Activated naive CD4-positive, alpha-beta T cell treated with anti-CD3 and anti-CD28 coated beads, Interleukin-2, amount 50 U/mL, for 16 hours (primary cell): Measurements from ENCODE around the gene PLEKHA3.
"Not testable (repeated sequence)": the region's sequence is repeated elsewhere in the genome, so short reads cannot be mapped to it uniquely, and the experiment has no call there.

Experiments used
- DNase-seq: peaks from one replicate; pipeline ENCODE4 v3.0.0-alpha.2; 2020

PLEKHA3 gene

GRCh38 chr2:178479275-178479616 is 1.0 kb upstream of the PLEKHA3 start:
- no peak for DNase-seq

GRCh38 chr2:178479758-178480226 is 465 bp upstream of the PLEKHA3 start:
- no peak for DNase-seq

- DNase-seq = no peak
Observed at GRCh38 chr2:178482437-178482836, 2.2 kb downstream of the PLEKHA3 start.

GRCh38 chr2:178484245-178485041 is 4.2 kb downstream of the PLEKHA3 start:
- no peak for DNase-seq

GRCh38 chr2:178485356-178485755 is 5.1 kb downstream of the PLEKHA3 start:
- DNase-seq = no peak

- no peak for DNase-seq
Observed at GRCh38 chr2:178491612-178492011, 11.4 kb downstream of the PLEKHA3 start.

- DNase-seq = no peak
Observed at GRCh38 chr2:178496049-178496448, 15.8 kb downstream of the PLEKHA3 start.

GRCh38 chr2:178498137-178498536 is 17.9 kb downstream of the PLEKHA3 start:
- DNase-seq = no peak

GRCh38 chr2:178499640-178500039 is 19.4 kb downstream of the PLEKHA3 start:
- DNase-seq = no peak

- DNase-seq = no peak
Observed at GRCh38 chr2:178502751-178503150, 22.5 kb downstream of the PLEKHA3 start.

- no peak for DNase-seq
Observed at GRCh38 chr2:178506101-178506500, 25.8 kb downstream of the PLEKHA3 start.

GRCh38 chr2:178506524-178506923 is 26.3 kb downstream of the PLEKHA3 start:
- DNase-seq = no peak

- no peak for DNase-seq
Observed at GRCh38 chr2:178506949-178507348, 26.7 kb downstream of the PLEKHA3 start.

- DNase-seq = no peak
Observed at GRCh38 chr2:178508646-178509045, 28.4 kb downstream of the PLEKHA3 start.

GRCh38 chr2:178510384-178510783 is 30.1 kb downstream of the PLEKHA3 start:
- no peak for DNase-seq

GRCh38 chr2:178512484-178512883 is 32.2 kb downstream of the PLEKHA3 start:
- DNase-seq = no peak

GRCh38 chr2:178513876-178514275 is 33.6 kb downstream of the PLEKHA3 start:
- DNase-seq = no peak

- peak; percentile 39 for DNase-seq
Observed at GRCh38 chr2:178514664-178515063, 34.4 kb downstream of the PLEKHA3 start.

- no peak for DNase-seq
Observed at GRCh38 chr2:178517496-178517895, 37.2 kb downstream of the PLEKHA3 start.

GRCh38 chr2:178521304-178522150 is 41.3 kb downstream of the PLEKHA3 start:
- no peak for DNase-seq

GRCh38 chr2:178522950-178523595 is 42.8 kb downstream of the PLEKHA3 start:
- DNase-seq = peak; percentile 83

- DNase-seq = no peak
Observed at GRCh38 chr2:178523596-178524134, 43.4 kb downstream of the PLEKHA3 start.

GRCh38 chr2:178525010-178525409 is 44.8 kb downstream of the PLEKHA3 start:
- DNase-seq = not testable (repeated sequence)
